GM21529 (cell line): ENCODE data around the gene CPNE9.

Experiments used
- ATAC-seq: cut with Tn5 transposase; IDR thresholded peaks from one replicate; pipeline ENCODE4 v1.9.1; 2021; ENCODE audit not compliant: unreplicated experiment

CPNE9 gene

DNA sequence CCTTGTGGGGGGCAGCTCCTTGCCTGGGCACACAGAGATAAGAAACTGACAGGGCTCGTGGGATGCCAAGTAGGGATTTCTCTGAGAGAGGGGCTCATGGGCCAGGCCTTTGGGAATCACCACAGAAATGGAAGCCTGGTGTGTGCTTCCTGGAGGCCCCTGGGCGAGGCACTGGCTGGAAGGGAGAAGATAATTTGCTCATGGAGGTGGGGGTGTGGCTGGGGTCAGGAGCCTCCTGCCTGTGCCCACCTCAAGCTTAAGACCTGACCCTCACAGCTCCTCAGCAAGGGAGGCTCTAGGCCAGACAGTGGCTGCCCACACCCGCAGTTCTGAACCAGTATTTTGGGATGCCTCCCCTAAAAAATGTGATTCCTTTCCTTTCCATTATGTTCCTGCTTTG, 16.9 kb upstream of the CPNE9 start:
- ATAC-seq = no peak

DNA sequence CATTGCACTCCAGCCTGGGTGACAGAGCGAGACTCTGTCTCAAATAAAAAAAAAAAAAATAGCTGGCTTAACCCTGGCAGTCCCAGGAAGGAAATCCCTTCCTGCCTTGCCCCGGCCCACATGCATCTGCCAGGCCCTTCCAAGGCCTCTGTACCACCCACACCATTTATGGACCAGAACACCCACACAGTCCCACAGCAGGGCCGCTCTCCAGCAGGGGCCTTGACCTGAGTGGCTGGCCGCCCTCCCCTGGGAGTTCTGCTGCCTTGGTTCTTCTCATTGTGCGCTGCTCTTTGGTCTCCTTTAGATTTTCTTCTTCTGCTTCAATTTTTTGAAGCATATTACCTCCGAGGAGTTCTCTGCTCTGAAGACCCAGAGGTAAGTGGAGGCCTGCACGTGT, 16.1 kb upstream of the CPNE9 start:
- no peak for ATAC-seq

DNA sequence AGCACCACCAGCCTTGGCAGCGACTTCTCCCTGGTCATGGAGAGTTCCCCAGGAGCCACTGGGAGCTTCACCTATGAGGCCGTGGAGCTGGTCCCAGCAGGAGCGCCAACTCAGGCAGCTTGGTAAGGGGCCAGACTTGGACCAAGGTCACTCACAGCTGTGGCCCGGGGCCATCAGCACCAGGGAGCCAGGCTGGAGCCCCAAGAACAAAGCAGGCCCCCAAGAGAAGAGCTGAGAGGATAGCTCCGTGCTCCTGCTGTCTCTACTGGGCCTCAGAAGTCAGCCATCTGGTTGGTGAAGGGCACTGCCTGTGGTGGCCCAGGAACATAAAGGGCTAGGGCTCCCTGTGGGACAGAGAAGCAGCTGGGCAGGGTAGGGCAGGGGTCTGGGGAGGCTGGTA, 14.7 kb upstream of the CPNE9 start:
- no peak for ATAC-seq

DNA sequence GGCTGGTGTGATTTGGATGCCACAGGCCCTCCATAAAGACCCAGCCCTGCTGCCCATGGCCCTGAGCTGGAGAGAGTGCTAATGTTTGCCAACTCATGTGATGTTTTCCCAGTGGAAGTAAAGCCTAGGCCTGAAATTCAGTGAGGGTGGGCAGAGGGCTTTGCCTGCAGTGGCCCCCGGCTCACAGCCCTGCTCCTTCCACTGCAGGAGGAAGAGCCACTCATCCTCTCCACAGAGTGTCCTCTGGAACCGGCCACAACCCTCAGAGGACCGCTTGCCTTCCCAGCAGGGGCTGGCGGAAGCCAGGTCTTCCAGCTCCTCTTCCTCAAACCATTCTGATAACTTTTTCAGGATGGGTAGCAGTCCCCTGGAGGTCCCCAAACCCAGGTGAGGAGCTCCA, 13.9 kb upstream of the CPNE9 start:
- ATAC-seq = no peak

DNA sequence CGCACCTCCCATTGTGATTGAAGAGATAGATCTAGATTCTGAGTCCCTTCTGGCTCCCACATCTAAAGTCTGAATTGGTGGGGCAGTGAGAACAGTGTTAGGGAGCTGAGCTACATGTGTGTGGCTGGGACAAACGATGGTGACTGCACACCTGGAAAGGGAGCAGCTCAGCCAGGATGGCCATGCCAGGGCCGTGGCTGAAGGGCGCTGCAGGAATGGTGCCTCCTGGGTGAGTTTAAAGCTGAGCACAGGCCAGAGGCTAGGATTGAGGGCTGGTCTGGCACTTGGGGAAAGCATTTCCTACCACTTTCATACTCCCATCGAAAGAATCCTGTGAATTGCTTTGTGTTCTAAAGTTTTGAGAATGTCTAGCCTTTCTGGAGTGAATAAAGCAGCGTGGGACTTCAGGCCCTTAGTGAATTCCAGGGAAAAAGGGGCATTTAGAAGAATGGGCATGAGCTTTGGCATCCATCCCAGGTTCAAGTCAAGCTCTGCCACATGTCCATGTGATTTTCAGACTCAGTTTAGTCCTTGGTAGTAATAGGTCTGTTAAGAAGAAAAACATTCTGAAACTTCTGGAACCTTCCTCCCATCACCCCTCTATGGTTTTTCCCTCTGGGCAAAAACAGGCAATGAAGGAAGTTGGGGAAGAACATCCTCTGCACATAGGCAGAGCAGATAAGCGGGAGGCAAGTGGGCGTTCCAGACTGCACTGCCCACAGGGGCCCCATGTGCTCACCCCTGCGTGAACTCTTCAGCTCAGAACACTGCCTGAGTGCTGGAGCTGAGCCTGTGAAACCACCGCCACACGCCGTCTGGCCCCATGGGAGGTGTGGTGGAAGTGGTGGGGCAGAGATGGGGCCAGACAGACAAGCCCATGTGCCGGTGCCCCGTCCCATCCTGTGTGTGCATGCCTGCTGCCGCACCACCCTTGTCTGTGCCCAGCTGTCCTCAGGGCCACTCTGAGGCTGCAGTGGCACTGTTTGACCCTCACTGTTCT, 12.9 kb upstream of the CPNE9 start:
- ATAC-seq = peak; percentile 94

DNA sequence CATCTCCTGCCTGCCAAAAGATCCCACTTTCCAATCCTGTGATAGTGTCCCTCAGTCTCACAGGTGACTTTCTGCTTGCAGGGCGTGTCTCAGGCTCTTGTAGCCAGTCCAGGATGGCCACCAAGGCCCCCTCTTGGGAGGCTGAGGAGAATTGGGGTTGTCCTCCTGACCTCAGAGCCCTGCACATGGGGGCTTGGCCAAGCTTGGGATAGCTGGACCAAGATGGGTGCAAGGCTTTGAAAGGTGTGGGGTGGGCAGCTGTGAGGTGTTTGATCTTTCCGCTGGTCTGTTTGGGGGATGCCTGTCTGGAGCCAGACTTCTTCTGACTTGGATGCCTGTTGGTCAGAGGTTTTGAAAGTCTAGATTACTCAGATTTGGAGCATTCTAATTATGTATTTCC, 12.0 kb upstream of the CPNE9 start:
- no peak for ATAC-seq

DNA sequence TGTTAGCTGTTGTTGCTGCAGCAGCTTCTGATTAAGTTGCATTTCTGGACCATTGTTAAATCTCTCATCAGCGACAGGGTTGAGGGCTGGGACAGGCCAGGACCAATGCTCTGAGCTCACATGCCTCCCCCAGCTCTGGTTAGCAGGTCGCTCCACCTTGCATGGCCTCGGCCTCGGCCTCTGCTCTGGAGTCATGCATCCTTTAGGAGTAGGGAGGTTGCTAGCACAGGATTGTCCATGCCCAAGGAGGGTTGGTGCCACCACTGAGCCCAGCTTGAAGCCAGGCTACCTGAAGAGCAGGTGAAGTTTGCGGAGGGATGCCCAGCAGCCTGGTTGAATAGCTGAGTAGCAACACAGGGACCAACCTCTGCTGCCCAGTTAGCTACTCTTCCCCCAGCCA, 11.2 kb upstream of the CPNE9 start:
- no peak for ATAC-seq

DNA sequence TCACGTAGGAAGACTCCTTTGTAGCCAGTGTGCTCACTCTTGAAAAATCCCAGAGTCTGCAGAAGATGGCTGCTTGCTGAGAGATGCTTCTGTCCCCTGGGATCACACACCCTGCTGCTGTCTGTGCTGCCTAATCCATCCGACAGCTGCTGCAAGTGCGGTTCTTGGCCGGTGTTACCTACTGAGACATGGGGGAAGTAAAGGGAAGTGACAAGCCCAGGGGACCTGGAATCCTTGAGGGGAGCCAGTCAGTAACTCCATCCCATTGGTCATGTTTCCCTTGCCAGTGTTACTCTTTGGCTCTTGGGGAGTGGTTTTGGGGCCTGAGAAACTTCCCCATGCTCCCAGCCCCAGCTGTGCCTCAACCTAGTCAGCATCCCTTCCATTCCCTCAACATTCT, 8.3 kb upstream of the CPNE9 start:
- ATAC-seq = no peak

DNA sequence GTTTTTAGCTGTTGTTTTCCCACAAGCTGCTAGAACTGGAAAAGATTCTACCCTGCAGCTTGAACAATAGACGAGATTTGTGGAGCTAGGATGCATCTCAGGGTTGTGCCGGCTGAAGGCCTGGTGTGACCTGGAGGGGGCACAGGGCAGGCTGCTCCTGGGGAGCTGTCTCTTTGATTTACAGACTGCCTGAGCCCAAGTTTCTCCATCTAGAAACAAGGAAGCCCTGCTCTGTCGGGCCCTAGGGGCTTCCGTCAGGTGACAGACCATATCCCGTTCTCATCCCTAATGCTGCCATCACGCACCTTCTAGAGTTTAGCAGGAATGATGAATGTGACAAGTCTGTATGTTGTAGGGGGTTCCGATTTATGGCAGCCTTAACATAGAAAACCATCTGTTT, 7.9 kb upstream of the CPNE9 start:
- ATAC-seq = no peak

DNA sequence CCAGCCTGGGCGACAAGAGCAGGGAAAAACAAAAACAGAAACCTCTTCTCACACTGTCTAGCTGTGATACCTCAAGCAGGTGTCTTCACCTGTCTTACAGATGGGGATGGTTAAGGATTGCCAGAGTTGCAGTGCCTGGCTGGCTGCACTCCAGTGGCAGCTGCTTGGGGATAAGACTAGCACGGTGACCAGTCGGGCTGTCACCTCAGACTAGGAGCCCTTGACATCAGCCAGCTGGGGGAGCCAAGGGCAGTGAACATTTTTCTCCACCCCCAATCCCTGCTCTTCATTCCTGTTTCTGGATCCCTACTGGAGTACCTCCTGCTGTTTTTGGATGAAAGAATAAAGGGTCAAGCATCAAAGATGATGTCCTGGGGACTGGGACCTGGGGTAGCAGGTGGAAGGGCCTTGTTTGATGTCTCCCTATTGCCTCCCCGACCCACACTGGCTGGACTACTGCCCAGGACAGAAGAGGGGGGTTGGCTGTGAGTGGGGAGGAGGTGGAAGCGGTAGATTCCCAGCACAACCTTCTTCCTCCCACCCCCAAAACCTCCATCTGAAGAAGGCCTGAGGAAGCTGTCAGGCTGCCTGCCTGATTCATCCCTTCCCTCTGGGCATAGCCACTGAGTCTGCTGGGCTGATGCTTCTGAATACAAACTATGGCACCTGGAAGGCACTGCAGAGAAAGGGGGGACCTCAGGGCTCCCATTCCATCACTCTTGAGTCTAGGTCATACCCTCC, 7.0 kb upstream of the CPNE9 start:
- no peak for ATAC-seq

DNA sequence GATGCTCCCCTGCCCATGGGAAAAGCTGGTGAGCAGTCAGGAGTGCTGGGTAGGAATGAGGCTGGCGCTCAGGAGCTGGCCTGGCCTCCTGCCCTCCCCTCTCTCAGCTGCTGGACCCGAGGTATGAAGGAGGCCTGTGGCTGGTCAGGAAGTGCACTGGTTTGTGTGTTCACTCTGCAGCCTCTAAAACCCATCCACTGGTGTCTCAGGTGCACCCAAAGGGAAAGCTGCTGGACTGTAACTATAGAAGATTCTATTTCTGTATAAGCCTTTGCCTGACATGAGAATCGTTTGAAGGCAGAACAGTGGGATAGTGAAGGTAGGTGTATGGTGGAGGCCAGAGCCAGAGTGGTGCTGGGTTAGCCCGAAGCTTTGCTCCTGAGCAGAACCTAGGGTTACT, 5.7 kb upstream of the CPNE9 start:
- no peak for ATAC-seq

DNA sequence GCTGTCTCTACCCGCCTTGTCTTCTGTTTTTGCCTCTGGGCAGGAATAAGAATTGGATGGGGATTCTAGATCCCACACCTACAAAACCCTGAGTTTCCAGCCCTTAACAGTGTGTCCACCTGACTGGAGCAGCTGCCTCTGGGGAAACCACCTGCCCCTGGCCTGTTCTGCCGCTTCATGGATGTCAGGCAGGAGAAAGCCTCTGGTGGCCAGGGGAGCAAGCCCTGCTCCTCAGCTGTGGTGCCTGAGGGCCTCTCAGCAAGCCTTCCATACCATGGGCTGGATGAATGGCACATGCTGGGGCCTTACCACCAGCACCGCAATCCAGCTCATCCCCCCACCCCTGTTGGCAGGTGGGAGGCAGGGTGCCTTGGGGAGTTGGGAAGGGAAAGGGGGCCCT, 5.3 kb upstream of the CPNE9 start:
- ATAC-seq = no peak

DNA sequence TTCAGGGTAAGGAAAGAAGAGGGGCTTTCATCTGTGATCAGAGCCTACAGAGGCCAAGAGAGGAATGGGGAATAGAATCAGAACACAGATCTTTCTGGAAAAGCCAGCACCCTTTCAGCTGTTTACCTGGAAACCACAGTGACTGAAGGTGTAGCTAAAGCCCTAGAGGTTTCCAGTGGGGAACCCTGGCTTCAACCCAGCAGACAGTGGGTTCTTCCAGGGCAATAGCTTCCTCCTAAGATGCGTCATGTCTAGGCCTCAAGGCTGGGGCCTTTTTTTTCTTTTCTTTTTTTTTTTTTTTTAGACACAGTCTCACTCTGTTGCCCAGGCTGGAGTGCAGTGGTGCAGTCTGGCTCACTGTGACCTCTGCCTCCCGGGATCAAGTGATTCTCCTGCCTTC, 3.1 kb upstream of the CPNE9 start:
- no peak for ATAC-seq

DNA sequence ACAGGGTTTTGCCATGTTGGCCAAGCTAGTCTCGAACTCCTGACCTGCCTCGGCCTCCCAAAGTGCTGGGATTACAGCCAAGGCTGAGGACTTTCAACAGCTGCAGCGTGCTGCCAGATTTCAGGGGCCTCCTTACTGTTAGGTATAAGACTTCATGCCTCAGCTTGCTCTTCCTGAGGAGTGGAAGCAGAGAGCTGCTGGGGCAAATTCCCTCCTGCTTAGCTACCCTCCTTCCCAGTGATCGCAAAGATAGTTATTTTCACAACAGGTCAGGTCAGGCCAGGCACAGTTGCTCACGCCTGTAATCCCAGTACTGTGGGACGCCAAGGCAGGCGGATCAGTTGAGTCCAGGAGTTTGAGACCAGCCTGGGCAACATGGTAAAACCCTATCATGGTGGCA, 2.6 kb upstream of the CPNE9 start:
- no peak for ATAC-seq

DNA sequence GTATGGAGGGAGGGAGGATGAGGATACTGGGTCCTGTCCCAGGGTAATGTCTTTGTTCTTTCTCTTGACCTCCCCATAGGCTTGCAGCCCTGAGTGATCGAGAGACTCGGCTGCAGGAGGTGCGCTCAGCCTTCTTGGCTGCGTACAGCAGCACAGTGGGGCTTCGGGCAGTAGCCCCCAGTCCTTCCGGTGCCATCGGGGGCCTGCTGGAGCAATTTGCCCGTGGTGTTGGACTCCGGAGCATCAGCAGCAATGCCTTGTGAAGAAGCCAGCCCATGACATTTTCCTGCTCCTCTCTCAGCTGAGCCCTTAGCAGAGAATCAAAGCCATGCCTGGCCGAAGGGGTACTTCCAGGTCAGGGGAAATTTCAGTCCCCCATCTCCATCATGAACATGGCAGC, 1.9 kb upstream of the CPNE9 start:
- no peak for ATAC-seq

DNA sequence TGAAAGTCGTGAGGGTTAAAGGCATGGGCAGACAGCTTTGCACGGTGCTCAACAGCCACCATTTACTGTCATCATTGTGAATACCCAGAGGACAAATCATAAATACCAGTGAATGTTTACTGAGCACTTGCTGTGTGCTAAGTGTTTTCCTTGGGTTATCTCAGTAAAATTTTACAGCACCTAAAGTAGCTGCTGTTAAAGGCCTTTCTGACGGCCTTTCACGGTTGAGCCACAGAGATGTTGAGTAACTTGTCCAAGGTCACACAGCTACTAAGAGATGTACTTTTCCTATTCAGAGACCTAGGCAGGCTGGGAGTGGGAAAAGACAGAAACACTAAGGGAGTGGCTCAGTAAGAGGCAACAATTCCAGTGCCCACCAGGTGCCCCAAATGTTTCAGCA, 393 bp upstream of the CPNE9 start:
- ATAC-seq = no peak

DNA sequence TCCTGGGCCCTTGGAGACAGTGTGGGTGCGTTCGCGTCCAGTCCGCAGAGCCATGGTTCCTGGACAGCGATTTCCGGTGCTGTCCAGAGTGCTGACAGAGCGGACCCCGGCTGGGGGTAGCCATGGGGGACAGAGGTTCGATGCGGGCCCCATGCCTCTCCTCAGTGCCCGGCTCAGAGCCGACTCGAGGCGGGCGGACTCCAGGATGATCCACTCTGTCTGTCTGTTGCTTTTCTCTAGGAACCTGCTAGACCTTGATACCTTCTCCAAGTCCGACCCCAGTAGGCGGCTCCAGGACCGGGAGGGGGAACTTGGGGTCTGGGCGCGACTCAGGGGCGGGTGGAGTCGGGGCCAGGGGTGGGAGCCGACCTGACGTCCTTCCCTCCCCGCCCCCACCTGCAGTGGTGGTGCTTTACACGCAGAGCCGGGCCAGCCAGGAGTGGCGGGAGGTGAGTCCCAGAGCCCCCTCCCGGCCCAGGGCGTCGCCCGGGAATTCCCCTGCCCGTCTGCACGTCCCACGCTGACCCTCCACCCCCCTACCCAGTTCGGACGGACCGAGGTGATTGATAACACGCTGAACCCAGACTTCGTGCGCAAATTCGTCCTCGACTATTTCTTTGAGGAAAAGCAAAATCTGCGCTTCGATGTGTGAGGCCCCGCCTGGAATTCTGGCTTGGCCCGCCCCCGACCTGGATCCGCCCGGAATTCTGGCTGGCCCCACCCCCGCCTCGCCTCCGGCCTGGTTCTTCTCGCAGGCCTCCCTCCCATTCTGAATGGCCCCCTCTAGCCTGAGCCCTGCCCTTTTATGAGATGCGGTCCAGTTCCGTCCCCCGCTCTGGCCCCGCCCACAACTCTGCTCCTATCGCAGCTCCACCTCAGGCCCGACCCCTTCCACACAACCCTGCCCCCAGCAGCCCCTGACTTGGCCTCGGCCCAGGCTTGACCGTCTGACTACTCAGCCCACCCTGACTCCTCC, 1.0 kb downstream of the CPNE9 start:
- no peak for ATAC-seq

DNA sequence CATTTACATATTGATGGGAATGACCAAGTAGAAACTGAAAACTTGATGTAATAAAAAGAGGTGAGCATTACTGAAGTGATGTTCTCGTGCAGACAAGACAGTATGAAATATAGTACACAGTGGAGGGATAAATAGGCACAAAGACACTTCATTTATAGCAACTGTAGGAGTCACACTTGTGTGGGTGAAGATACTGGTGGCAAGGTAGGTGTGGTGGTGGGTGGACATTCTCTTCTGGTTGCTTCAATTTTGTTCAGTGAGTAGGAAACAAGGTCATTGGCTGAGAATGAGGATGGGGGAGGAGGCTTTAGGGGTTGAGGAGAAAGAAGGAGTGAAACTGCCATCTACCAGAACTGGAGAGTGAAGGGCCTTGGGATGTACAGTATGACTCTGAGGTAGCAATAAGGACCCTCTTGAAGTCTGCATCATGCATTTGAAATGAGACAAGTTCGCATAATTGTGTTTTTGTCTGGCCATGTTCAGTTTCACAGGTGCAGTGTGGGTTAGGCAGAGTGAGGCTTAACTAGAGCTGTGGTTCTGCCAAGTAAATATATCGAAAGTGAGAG, 6.6 kb downstream of the CPNE9 start:
- no peak for ATAC-seq

DNA sequence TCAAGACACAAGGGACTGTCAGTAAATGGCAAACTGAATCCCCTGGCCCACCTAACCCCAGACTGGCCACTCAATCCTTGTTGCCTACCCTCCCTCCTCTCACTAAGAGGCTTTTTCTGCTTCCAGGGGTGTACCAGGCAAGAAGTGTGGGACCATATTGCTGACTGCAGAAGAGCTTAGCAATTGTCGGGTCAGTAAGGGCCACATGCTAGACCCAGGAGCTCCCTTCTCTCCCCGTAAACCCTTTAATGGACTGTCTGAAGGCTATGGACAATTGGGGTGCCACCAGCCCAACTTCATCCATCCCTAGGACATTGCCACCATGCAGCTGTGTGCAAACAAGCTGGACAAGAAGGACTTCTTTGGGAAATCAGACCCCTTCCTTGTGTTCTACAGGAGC, 8.8 kb downstream of the CPNE9 start:
- no peak for ATAC-seq

DNA sequence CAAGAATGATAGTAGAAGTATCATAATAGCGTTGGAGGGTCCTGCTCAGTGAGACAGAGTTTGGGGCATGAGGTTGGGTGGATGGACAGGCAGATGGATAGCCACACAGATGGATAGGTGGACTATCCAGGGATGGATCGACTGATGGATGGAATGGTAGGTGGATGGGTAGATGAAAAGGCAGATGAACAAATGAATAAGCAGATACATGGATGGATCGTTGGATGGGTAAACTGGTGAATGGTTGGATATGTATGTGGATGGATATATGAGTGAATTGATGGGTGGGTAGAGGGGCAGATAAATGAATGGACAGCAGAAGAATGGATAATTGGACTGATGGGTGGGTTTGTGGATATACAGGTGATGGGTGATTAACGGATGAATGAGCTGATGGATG, 9.5 kb downstream of the CPNE9 start:
- ATAC-seq = no peak

DNA sequence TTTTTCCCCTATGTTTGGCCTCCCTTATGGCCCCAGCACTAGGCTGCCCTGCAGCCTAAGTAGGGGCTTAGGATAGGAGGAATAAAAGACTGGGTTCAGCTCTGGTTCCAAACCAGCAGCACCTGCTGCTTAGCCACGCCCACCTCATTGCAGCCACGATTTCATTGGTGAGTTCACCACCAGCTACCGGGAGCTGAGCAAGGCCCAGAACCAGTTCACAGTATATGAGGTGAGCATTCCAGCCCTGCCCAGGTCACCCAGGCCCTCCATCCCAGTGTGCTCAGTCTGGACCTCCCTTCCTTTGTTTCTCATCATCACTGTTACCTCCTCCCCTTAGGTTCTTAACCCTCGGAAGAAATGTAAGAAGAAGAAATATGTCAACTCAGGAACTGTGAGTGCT, 11.5 kb downstream of the CPNE9 start:
- no peak for ATAC-seq
